GM23338 (cell line): ENCODE results near the gene GRIN2D. TPM values are rescaled to one million over a fixed set of nuclear protein-coding genes. Genes with fewer than 3 reads are reported as not detected.

Experiments used
- ATAC-seq: fragments of 200-7000 bp; cut with Tn5 transposase; 3 replicates; pipeline ENCODE4 v1.9.1; 2020
- DNase-seq: peaks from one replicate; pipeline ENCODE4 v3.0.0-alpha.2; 2015; ENCODE audit warnings: low spot score
- H2AFZ ChIP-seq: fragments of 200-600 bp; sonication (generic); 2 replicates; pipeline ENCODE4 v1.8.0; 2016; ENCODE audit warnings: antibody characterized with exemption, mild to moderate bottlenecking, moderate library complexity
- H3F3A ChIP-seq: fragments of 200-600 bp; sonication (generic); replicated peaks from 2 replicates; pipeline ENCODE4 v1.8.0; 2017; ENCODE audit warnings: antibody characterized with exemption, mixed run types, low read depth
- H3K27ac ChIP-seq: fragments of 200-600 bp; sonication (generic); 2 replicates; pipeline ENCODE4 v1.6.1; 2016; ENCODE audit warnings: low read depth
- H3K27me3 ChIP-seq: fragments of 200-600 bp; sonication (generic); 2 replicates; pipeline ENCODE4 v1.8.0; 2016; ENCODE audit warnings: mild to moderate bottlenecking, mixed run types, moderate library complexity; ENCODE audit not compliant: insufficient read depth
- H3K36me3 ChIP-seq: fragments of 200-600 bp; sonication (generic); 2 replicates; pipeline ENCODE4 v1.8.0; 2016; ENCODE audit warnings: mild to moderate bottlenecking; ENCODE audit not compliant: insufficient read depth
- H3K4me1 ChIP-seq: fragments of 200-600 bp; sonication (generic); 2 replicates; pipeline ENCODE4 v1.8.0; 2016; ENCODE audit warnings: mild to moderate bottlenecking, moderate library complexity; ENCODE audit not compliant: insufficient read depth
- H3K4me2 ChIP-seq: fragments of 200-600 bp; sonication (generic); 2 replicates; pipeline ENCODE4 v1.7.1; 2017; ENCODE audit warnings: mixed run types
- H3K4me3 ChIP-seq: fragments of 200-600 bp; sonication (generic); 2 replicates; pipeline ENCODE4 v1.6.1; 2016; ENCODE audit warnings: mixed run types
- H3K79me2 ChIP-seq: fragments of 200-600 bp; sonication (generic); replicated peaks from 2 replicates; pipeline ENCODE4 v1.8.0; 2017; ENCODE audit warnings: mild to moderate bottlenecking; ENCODE audit not compliant: insufficient read depth
- H3K9me2 ChIP-seq: fragments of 200-600 bp; sonication (generic); 2 replicates; pipeline ENCODE4 v1.8.0; 2017; ENCODE audit not compliant: insufficient read depth
- H4K20me1 ChIP-seq: fragments of 200-600 bp; sonication (generic); replicated peaks from 2 replicates; pipeline ENCODE4 v1.8.0; 2017; ENCODE audit warnings: mild to moderate bottlenecking; ENCODE audit not compliant: insufficient read depth
- H3K27ac Mint-ChIP-seq: 2 replicates; pipeline ENCODE4 v1.8.0; 2020; ENCODE audit warnings: inconsistent platforms, mild to moderate bottlenecking, moderate library complexity, mixed read lengths
- H3K27me3 Mint-ChIP-seq: 3 replicates; pipeline ENCODE4 v1.8.0; 2022; ENCODE audit warnings: low read depth, mild to moderate bottlenecking, moderate library complexity, mixed read lengths, inconsistent platforms; ENCODE audit not compliant: insufficient read depth, poor library complexity
- H3K36me3 Mint-ChIP-seq: 3 replicates; pipeline ENCODE4 v1.8.0; 2021; ENCODE audit warnings: low read depth, mild to moderate bottlenecking, inconsistent platforms, moderate library complexity, mixed read lengths
- H3K4me1 Mint-ChIP-seq: 3 replicates; pipeline ENCODE4 v1.8.0; 2020; ENCODE audit warnings: mild to moderate bottlenecking, inconsistent platforms, mixed read lengths
- H3K4me3 Mint-ChIP-seq: 3 replicates; pipeline ENCODE4 v1.8.0; 2021; ENCODE audit warnings: moderate library complexity, mild to moderate bottlenecking, inconsistent platforms, mixed read lengths
- H3K9me3 Mint-ChIP-seq: 3 replicates; pipeline ENCODE4 v1.8.0; 2020; ENCODE audit warnings: moderate library complexity, mild to moderate bottlenecking, inconsistent platforms, mixed read lengths
- CREB1 ChIP-seq: fragments of 250-450 bp; sonication (Bioruptor Pico); IDR thresholded peaks from 2 replicates; pipeline ENCODE4 v1.5.0; 2020; ENCODE audit warnings: low read depth, mild to moderate bottlenecking, moderate library complexity
- CTCF ChIP-seq, 2 experiments: fragments of 200-600 bp in 1 of 2; sonication (generic) in 1 of 2; conservative IDR thresholded peaks; 2 replicates each; pipeline versions ENCODE4 v1.5.1 to v1.6.1; 2016 to 2017; ENCODE audit warnings: antibody characterized with exemption in 2 of 2, low read depth in 2 of 2, mild to moderate bottlenecking in 2 of 2, moderate library complexity in 1 of 2
- EZH2 ChIP-seq: fragments of 200-600 bp; sonication (generic); IDR thresholded peaks from one replicate; pipeline ENCODE4 v1.8.0; 2017; ENCODE audit warnings: antibody characterized with exemption, mild to moderate bottlenecking, low read depth; ENCODE audit not compliant: unreplicated experiment
- EZH2phosphoT487 ChIP-seq: fragments of 200-600 bp; sonication (generic); IDR thresholded peaks from one replicate; pipeline ENCODE4 v1.8.1; 2018; ENCODE audit warnings: antibody characterized with exemption; ENCODE audit not compliant: unreplicated experiment
- JUNB ChIP-seq: IDR thresholded peaks from one replicate; pipeline ENCODE4 v1.6.1; 2016; ENCODE audit warnings: antibody characterized with exemption; ENCODE audit not compliant: unreplicated experiment
- NANOG ChIP-seq: IDR thresholded peaks from 2 replicates; pipeline ENCODE4 v1.6.1; 2016; ENCODE audit warnings: antibody characterized with exemption, borderline replicate concordance
- POLR2AphosphoS5 ChIP-seq: IDR thresholded peaks from 2 replicates; pipeline ENCODE4 v1.6.1; 2016; ENCODE audit warnings: antibody characterized with exemption, low read depth
- REST ChIP-seq: IDR thresholded peaks from one replicate; pipeline ENCODE4 v1.6.1; 2018; ENCODE audit warnings: antibody characterized with exemption; ENCODE audit not compliant: unreplicated experiment
- STAT1 ChIP-seq: IDR thresholded peaks from one replicate; pipeline ENCODE4 v1.6.1; 2016; ENCODE audit warnings: antibody characterized with exemption; ENCODE audit not compliant: unreplicated experiment
- ZNF114 ChIP-seq: fragments of 250-450 bp; sonication (Bioruptor Pico); IDR thresholded peaks from 2 replicates; pipeline ENCODE4 v1.5.0; 2020; ENCODE audit warnings: mild to moderate bottlenecking, moderate library complexity
- ZNF331 ChIP-seq: fragments of 250-450 bp; sonication (Bioruptor Pico); IDR thresholded peaks from 2 replicates; pipeline ENCODE4 v1.5.0; 2020; ENCODE audit warnings: low read depth, mild to moderate bottlenecking, moderate library complexity
- polyA plus RNA-seq: library from polyadenylated mRNA; unstranded; fragments of >200 nt; fragmentation: Nextera tagmentation; extraction: Ambion mirVana; gene quantifications from 2 replicates; pipeline ENCODE4 v1.2.1, GENCODE V29; 2016
- total RNA-seq: library from RNA; depleted of rRNA; stranded (reverse); fragments of >200 nt; shearing (Covaris generic); gene quantifications from 2 replicates; pipeline ENCODE4 v1.2.3, GENCODE V29; 2014
- TF ChIP-seq, protein P1 (sequence below): IDR thresholded peaks from 2 replicates; pipeline ENCODE4 v1.6.1; 2016; ENCODE audit warnings: antibody characterized with exemption
- TF ChIP-seq, protein P2 (sequence below): fragments of 250-450 bp; sonication (Bioruptor Pico); IDR thresholded peaks from 2 replicates; pipeline ENCODE4 v1.5.0; 2020; ENCODE audit warnings: mild to moderate bottlenecking, moderate library complexity

Gene GRIN2D
- total and polyA plus RNA-seq, 2 experiments from 2014 or later = 4.4 to 20.0 TPM

DNA sequence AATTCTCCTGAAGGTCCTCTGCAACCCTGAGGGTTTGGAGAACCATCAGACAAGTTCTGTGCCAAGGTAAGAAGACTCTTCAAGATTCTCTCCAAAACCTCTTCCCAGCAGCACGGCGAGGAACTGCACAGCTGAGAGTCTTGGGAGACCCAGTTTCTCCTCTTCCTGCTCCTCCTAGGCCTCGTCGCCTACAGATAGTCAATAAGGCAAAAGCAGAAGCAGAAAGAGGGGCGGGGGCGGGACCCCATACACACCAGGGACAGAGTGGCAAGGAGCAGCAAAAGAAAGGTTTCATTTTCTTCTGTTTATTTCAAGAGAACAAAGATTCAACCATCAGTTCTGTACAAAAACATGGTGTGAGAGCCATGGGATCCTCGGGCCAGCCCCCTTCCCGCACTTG, 11.2 kb upstream of the GRIN2D start:
- Mint-ChIP-seq H3K27ac (no peak overlapping the region), H3K9me3 (no peaks in the 10 kb centered on the region), H3K4me1 (no peaks in the 10 kb centered on the region), H3K27me3 (peaks cover 5% of the 10 kb centered on the region), H3K36me3 (peaks cover 58% of the 10 kb centered on the region), H3K4me3 (no peak overlapping the region)
- Histone ChIP-seq H3K27me3 (no peaks in the 10 kb centered on the region), H3K36me3 (peaks cover 22% of the 10 kb centered on the region), H3K79me2 (no peaks in the 10 kb centered on the region), H4K20me1 (peaks cover 2% of the 10 kb centered on the region), H3F3A (peaks cover 11% of the 10 kb centered on the region; the same call in 1 of the 2 replicates), H3K9me2 (no peaks in the 10 kb centered on the region), H3K4me3 (no peak overlapping the region), H3K4me2 (no peak overlapping the region), H2AFZ (no peak overlapping the region), H3K4me1 (no peaks in the 10 kb centered on the region), H3K27ac (no peak overlapping the region)
- no peak for TF ChIP-seq ZNF331 (CRISPR knock-in tag)
- no peak for TF ChIP-seq CTCF (conservative IDR thresholded peaks at IDR 0.05; ENCODE audit: low read depth in 2 of 2)
- no peak for TF ChIP-seq JUNB
- no peak for TF ChIP-seq NANOG
- TF ChIP-seq, protein P1, sequence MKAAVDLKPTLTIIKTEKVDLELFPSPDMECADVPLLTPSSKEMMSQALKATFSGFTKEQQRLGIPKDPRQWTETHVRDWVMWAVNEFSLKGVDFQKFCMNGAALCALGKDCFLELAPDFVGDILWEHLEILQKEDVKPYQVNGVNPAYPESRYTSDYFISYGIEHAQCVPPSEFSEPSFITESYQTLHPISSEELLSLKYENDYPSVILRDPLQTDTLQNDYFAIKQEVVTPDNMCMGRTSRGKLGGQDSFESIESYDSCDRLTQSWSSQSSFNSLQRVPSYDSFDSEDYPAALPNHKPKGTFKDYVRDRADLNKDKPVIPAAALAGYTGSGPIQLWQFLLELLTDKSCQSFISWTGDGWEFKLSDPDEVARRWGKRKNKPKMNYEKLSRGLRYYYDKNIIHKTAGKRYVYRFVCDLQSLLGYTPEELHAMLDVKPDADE = no peak
- no peak for TF ChIP-seq EZH2
- TF ChIP-seq ZNF114 (CRISPR knock-in tag) = no peak
- no peak for TF ChIP-seq EZH2phosphoT487
- no peak for TF ChIP-seq CREB1 (CRISPR knock-in tag)
- no peak for TF ChIP-seq POLR2AphosphoS5
- no peak for TF ChIP-seq REST
- TF ChIP-seq STAT1 = no peak
- TF ChIP-seq, protein P2, sequence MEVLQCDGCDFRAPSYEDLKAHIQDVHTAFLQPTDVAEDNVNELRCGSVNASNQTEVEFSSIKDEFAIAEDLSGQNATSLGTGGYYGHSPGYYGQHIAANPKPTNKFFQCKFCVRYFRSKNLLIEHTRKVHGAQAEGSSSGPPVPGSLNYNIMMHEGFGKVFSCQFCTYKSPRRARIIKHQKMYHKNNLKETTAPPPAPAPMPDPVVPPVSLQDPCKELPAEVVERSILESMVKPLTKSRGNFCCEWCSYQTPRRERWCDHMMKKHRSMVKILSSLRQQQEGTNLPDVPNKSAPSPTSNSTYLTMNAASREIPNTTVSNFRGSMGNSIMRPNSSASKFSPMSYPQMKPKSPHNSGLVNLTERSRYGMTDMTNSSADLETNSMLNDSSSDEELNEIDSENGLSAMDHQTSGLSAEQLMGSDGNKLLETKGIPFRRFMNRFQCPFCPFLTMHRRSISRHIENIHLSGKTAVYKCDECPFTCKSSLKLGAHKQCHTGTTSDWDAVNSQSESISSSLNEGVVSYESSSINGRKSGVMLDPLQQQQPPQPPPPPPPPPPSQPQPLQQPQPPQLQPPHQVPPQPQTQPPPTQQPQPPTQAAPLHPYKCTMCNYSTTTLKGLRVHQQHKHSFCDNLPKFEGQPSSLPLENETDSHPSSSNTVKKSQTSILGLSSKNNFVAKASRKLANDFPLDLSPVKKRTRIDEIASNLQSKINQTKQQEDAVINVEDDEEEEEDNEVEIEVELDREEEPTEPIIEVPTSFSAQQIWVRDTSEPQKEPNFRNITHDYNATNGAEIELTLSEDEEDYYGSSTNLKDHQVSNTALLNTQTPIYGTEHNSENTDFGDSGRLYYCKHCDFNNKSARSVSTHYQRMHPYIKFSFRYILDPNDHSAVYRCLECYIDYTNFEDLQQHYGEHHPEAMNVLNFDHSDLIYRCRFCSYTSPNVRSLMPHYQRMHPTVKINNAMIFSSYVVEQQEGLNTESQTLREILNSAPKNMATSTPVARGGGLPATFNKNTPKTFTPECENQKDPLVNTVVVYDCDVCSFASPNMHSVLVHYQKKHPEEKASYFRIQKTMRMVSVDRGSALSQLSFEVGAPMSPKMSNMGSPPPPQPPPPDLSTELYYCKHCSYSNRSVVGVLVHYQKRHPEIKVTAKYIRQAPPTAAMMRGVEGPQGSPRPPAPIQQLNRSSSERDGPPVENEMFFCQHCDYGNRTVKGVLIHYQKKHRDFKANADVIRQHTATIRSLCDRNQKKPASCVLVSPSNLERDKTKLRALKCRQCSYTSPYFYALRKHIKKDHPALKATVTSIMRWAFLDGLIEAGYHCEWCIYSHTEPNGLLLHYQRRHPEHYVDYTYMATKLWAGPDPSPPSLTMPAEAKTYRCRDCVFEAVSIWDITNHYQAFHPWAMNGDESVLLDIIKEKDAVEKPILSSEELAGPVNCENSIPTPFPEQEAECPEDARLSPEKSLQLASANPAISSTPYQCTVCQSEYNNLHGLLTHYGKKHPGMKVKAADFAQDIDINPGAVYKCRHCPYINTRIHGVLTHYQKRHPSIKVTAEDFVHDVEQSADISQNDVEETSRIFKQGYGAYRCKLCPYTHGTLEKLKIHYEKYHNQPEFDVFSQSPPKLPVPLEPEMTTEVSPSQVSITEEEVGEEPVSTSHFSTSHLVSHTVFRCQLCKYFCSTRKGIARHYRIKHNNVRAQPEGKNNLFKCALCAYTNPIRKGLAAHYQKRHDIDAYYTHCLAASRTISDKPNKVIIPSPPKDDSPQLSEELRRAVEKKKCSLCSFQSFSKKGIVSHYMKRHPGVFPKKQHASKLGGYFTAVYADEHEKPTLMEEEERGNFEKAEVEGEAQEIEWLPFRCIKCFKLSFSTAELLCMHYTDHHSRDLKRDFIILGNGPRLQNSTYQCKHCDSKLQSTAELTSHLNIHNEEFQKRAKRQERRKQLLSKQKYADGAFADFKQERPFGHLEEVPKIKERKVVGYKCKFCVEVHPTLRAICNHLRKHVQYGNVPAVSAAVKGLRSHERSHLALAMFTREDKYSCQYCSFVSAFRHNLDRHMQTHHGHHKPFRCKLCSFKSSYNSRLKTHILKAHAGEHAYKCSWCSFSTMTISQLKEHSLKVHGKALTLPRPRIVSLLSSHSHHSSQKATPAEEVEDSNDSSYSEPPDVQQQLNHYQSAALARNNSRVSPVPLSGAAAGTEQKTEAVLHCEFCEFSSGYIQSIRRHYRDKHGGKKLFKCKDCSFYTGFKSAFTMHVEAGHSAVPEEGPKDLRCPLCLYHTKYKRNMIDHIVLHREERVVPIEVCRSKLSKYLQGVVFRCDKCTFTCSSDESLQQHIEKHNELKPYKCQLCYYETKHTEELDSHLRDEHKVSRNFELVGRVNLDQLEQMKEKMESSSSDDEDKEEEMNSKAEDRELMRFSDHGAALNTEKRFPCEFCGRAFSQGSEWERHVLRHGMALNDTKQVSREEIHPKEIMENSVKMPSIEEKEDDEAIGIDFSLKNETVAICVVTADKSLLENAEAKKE (CRISPR knock-in tag) = no peak
- ATAC-seq = no peak
- DNase-seq = no peak
